Measurements from ENCODE around the gene SERPINB10.

Gene SERPINB10

DNA sequence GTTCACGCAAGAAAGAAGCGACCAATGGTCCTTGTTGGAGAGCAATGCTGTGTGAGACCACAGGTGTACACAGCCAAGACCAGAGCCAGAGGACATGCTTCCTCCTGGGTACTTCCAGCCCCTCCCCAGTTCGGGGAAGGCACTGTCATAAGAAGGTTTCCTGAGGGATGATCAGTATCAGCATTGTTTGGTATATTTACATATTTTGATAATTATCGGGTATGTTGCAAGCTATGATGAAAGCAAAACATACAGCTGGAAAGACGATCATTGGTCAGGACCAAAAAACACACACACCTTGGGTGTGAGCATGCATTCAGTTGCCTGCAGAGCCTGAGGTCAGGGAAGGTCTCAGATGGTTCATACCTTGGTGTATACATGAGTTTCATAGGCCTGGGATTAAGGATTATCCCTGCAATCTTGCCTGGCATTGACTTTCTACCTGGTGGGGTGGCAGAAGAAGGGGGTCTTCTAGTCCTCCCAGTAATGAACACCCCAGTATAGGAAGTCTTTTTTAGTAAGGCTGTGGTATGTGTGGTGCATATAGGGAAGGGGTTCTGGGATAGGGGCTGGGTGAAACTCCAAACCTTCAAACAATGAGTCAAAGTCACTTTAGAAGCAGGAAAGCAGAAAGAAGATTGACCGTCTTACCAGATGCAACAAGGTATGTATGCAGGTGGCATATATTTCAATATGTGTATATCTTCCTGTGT is 17.4 kb upstream of the SERPINB10 start:
- TF ChIP-seq, protein P1, sequence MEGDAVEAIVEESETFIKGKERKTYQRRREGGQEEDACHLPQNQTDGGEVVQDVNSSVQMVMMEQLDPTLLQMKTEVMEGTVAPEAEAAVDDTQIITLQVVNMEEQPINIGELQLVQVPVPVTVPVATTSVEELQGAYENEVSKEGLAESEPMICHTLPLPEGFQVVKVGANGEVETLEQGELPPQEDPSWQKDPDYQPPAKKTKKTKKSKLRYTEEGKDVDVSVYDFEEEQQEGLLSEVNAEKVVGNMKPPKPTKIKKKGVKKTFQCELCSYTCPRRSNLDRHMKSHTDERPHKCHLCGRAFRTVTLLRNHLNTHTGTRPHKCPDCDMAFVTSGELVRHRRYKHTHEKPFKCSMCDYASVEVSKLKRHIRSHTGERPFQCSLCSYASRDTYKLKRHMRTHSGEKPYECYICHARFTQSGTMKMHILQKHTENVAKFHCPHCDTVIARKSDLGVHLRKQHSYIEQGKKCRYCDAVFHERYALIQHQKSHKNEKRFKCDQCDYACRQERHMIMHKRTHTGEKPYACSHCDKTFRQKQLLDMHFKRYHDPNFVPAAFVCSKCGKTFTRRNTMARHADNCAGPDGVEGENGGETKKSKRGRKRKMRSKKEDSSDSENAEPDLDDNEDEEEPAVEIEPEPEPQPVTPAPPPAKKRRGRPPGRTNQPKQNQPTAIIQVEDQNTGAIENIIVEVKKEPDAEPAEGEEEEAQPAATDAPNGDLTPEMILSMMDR (conservative IDR thresholded peaks at IDR 0.05; ENCODE audit: low read depth, low read length): no peak
- no peak overlapping the region for H3K4me3 ChIP-seq (ENCODE audit: low read depth, low read length)
- no peak for DNase-seq (ENCODE audit: low read depth)

DNA sequence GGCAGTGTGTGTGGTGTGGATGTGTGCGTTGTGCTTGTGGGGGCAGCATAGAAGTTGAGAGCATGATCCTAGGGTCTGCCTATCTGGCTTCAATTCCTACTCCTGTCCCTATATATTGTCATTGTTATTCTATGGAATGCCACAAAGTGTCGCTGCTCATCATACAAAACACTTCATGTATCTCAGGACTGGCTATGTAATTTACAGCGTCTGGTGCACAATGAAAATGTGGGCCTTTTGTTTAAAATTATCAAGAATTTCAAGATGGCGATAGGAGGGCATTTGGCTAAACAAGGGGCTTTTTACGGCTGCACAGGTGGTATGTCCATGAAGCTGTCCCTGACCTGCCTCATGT is 16.8 kb upstream of the SERPINB10 start:
- DNase-seq (ENCODE audit: low read depth): peak; percentile 39
- no peak overlapping the region for H3K4me3 ChIP-seq (ENCODE audit: low read depth, low read length)

DNA sequence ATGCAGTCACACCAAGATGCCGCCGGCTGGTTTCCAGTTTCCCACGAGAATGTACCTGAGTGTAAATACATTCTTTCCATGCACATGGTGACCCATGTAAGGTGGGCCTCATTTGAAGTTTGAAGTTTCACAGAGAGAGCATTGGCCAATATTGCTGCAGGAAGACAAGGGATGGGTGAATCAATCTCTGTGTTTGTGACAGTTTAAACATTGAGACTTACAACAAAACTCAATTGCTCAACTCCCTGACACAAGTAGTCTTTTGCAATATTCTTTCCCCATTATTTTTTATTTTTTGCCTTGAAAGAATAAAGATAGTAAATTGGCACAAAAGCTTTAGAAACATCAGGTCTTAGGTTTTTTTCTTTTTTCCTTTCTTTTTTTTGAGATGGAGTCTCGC is 15.2 kb upstream of the SERPINB10 start:
- DNase-seq (ENCODE audit: low read depth): no peak
- no peak overlapping the region for H3K4me3 ChIP-seq (ENCODE audit: low read depth, low read length)
- TF ChIP-seq, protein P1 (conservative IDR thresholded peaks at IDR 0.05; ENCODE audit: low read depth, low read length): no peak

More for the DNA sequence above, 16.8 kb upstream of the SERPINB10 start:
- TF ChIP-seq, protein P1 (conservative IDR thresholded peaks at IDR 0.05; ENCODE audit: low read depth, low read length): peak; percentile 24

DNA sequence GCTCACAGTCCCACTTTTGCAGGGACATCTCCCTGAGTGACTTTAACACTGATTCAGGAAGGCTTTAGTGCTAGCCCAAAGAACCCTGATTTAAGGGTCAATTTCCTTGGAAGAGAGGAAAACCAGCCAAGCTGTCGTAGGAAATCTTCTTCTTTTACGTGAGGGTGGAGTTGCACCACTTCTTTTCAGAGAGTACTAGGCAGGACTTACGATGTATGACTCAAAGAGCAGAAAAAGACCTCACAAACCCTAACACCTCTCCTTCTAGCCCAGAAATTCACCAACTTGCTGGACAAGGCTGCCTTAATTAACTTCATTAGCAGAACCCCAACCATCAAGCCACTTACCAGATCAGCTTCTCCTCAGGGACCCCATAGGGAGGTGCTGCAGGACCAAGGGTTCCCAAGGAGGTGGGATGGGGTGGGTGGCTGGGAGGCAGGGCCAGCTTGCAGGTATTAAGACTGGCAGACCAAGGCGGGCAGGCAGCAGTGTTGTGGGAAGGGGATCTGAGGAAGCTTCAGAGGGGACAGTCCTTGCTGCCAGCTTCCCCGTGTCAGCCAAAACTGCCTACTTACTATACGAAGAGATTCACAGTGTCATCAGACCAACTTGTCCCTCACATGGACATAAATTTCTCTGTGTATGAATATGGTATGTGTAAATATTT is 13.5 kb upstream of the SERPINB10 start:
- TF ChIP-seq, protein P1 (conservative IDR thresholded peaks at IDR 0.05; ENCODE audit: low read depth, low read length): no peak
- no peak for DNase-seq (ENCODE audit: low read depth)
- H3K4me3 ChIP-seq (ENCODE audit: low read depth, low read length): no peak overlapping the region

DNA sequence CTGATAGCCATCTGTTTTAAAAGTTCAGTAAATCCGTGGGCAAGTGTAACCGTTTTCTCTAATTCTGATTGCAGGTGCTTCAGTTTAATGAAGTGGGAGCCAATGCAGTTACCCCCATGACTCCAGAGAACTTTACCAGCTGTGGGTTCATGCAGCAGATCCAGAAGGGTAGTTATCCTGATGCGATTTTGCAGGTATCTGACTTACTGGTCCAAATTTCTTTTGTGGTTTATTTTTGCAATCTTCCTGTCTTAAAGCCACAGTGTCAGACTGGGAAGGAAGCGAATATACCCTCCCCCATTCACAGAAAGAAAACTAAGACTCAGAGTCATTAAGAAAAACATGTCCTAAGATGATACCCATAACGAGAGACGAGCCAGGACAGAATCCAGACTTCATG is 12.6 kb upstream of the SERPINB10 start:
- no peak overlapping the region for H3K4me3 ChIP-seq (ENCODE audit: low read depth, low read length)
- TF ChIP-seq, protein P1 (conservative IDR thresholded peaks at IDR 0.05; ENCODE audit: low read depth, low read length): no peak
- no peak for DNase-seq (ENCODE audit: low read depth)

DNA sequence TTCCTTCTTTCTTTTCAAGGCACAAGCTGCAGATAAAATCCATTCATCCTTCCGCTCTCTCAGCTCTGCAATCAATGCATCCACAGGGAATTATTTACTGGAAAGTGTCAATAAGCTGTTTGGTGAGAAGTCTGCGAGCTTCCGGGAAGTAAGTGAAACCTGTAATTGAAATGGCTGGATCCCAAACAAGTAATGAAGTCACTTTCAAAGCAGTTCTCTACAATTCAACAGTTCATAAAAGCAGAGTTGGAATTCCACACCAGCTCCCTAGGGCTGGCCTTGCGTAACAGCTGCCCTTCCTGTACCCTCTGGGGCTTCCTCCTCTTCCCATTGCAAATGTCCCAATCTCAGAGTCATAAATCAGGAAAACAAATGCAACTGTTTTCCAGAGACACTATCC is 10.7 kb upstream of the SERPINB10 start:
- no peak for DNase-seq (ENCODE audit: low read depth)
- H3K4me3 ChIP-seq (ENCODE audit: low read depth, low read length): no peak overlapping the region
- TF ChIP-seq, protein P1 (conservative IDR thresholded peaks at IDR 0.05; ENCODE audit: low read depth, low read length): no peak

DNA sequence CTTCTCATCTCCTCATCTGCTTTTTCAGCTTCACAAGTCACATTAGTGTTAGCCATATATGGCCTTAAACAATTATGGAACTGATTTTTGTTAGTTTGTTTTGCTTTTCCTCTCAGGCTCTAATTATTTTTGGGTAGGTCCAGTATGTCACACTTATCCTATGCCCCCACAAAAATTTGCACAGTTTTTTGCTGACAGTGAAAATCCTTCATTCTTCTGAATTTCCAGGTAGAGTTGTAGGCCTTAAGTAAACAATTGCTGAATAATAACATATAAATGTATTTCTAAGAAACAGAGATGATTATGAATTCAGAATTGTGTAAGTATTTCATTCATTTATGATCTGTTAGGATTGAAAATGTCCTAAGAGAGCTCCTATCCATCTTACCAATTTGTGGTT is 8.6 kb upstream of the SERPINB10 start:
- no peak for DNase-seq (ENCODE audit: low read depth)
- no peak overlapping the region for H3K4me3 ChIP-seq (ENCODE audit: low read depth, low read length)
- TF ChIP-seq, protein P1 (conservative IDR thresholded peaks at IDR 0.05; ENCODE audit: low read depth, low read length): no peak

Measured in choroid plexus epithelial cell (primary cell).